Measurements from ENCODE around the gene EAPP.
"Not testable (repeated sequence)": the region's sequence is repeated elsewhere in the genome, so short reads cannot be mapped to it uniquely, and the experiment has no call there.

The EAPP gene

GRCh38 chr14:34562776-34563150, 23.3 kb upstream of the EAPP start:
- no peak overlapping the region for H3K27ac ChIP-seq
- TF ChIP-seq CTCF (conservative IDR thresholded peaks at IDR 0.05) = no peak
- no peak for TF ChIP-seq ZFX (IDR thresholded peaks at IDR 0.05)

- not testable (repeated sequence) for H3K27ac ChIP-seq
These were observed 22.7 kb upstream of the EAPP start for GRCh38 chr14:34562037-34562775.

- H3K27ac ChIP-seq = not testable (repeated sequence)
These were observed 17.0 kb upstream of the EAPP start for GRCh38 chr14:34556498-34556829.

GRCh38 chr14:34555583-34556497, 16.3 kb upstream of the EAPP start:
- H3K27ac ChIP-seq = not testable (repeated sequence)

GRCh38 chr14:34554540-34555250, 15.2 kb upstream of the EAPP start:
- TF ChIP-seq ZFX (IDR thresholded peaks at IDR 0.05) = no peak
- no peak for TF ChIP-seq CTCF (conservative IDR thresholded peaks at IDR 0.05)
- peak overlapping the region; percentile 42 for H3K27ac ChIP-seq

GRCh38 chr14:34549276-34549966, 9.9 kb upstream of the EAPP start:
- H3K27ac ChIP-seq = peak overlapping the region; percentile 40

GRCh38 chr14:34548472-34548981, 9.0 kb upstream of the EAPP start:
- peak overlapping the region; percentile 40 for H3K27ac ChIP-seq
- no peak for TF ChIP-seq CTCF (conservative IDR thresholded peaks at IDR 0.05)
- no peak for TF ChIP-seq ZFX (IDR thresholded peaks at IDR 0.05)

GRCh38 chr14:34547136-34547520, 7.6 kb upstream of the EAPP start:
- not testable (repeated sequence) for H3K27ac ChIP-seq

- H3K27ac ChIP-seq = not testable (repeated sequence)
These were observed 7.0 kb upstream of the EAPP start for GRCh38 chr14:34546272-34547135.

- peak overlapping the region; percentile 85 for H3K27ac ChIP-seq
These were observed 919 bp upstream of the EAPP start for GRCh38 chr14:34540181-34541059.
